ENCODE measurements around the gene CSMD2.

CSMD2 gene

GRCh38 chr1:33764149-33764548 is 400.9 kb downstream of the CSMD2 start:
- no peak overlapping the region for H2AFZ ChIP-seq (ENCODE audit: low read length)
- H3K9me3 ChIP-seq (ENCODE audit: insufficient read depth, low read depth, low read length), result no peaks in the 10 kb centered on the region
- no peaks in the 10 kb centered on the region for H3K36me3 ChIP-seq (ENCODE audit: insufficient read depth, low read length)
- TF ChIP-seq EZH2phosphoT487 (IDR thresholded peaks at IDR 0.05; ENCODE audit: borderline replicate concordance), result no peak
- TF ChIP-seq, protein P1, sequence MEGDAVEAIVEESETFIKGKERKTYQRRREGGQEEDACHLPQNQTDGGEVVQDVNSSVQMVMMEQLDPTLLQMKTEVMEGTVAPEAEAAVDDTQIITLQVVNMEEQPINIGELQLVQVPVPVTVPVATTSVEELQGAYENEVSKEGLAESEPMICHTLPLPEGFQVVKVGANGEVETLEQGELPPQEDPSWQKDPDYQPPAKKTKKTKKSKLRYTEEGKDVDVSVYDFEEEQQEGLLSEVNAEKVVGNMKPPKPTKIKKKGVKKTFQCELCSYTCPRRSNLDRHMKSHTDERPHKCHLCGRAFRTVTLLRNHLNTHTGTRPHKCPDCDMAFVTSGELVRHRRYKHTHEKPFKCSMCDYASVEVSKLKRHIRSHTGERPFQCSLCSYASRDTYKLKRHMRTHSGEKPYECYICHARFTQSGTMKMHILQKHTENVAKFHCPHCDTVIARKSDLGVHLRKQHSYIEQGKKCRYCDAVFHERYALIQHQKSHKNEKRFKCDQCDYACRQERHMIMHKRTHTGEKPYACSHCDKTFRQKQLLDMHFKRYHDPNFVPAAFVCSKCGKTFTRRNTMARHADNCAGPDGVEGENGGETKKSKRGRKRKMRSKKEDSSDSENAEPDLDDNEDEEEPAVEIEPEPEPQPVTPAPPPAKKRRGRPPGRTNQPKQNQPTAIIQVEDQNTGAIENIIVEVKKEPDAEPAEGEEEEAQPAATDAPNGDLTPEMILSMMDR (conservative IDR thresholded peaks at IDR 0.05; ENCODE audit: low read length), result no peak
- no peaks in the 10 kb centered on the region for H3K79me2 ChIP-seq (ENCODE audit: insufficient read depth, low read length)
- H3K27me3 ChIP-seq (ENCODE audit: insufficient read depth, low read length, poor library complexity, severe bottlenecking), result no peaks in the 10 kb centered on the region
- no peaks in the 10 kb centered on the region for H3K9me2 ChIP-seq (replicated peaks; ENCODE audit: low read depth, low read length)
- H3K4me2 ChIP-seq (ENCODE audit: low read depth, low read length, poor library complexity, severe bottlenecking), result no peak overlapping the region
- no peaks in the 10 kb centered on the region for H3K4me1 ChIP-seq (ENCODE audit: insufficient read depth, low read length, poor library complexity, severe bottlenecking)
- no peak overlapping the region for H3K4me3 ChIP-seq (ENCODE audit: low read length, poor library complexity, severe bottlenecking)
- H3F3A ChIP-seq (ENCODE audit: low read depth), result no peaks in the 10 kb centered on the region
- H4K20me1 ChIP-seq (ENCODE audit: insufficient read depth, low read length, poor library complexity, severe bottlenecking), result no peaks in the 10 kb centered on the region
- H3K9ac ChIP-seq (ENCODE audit: low read depth, low read length, poor library complexity, severe bottlenecking), result no peak overlapping the region

GRCh38 chr1:33763406-33763805 is 401.6 kb downstream of the CSMD2 start:
- no peak overlapping the region for H3K4me3 ChIP-seq (ENCODE audit: low read length, poor library complexity, severe bottlenecking)

DNA sequence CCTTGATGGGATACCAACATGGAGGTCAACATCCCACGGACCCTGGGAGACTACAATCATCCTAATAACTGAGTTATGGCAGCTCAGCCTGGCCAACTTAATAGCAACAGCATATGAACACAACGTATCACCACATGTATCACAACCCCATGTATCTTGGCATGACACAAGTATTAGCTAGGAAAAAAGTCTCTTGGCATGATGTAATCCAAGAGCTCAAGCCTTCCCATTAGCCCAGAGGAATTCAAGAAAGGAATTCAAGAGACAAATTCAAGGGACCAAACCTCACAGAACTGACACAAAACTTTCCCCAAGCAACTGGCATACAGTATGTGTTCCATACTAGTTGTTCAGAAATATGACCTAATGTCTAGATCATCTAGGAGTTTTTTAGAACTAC is 402.1 kb downstream of the CSMD2 start:
- Histone ChIP-seq H3K9me3 (ENCODE audit: insufficient read depth, low read depth, low read length) (no peaks in the 10 kb centered on the region), H2AFZ (ENCODE audit: low read length) (no peak overlapping the region), H3F3A (ENCODE audit: low read depth) (no peaks in the 10 kb centered on the region), H3K9me2 (replicated peaks; ENCODE audit: low read depth, low read length) (no peaks in the 10 kb centered on the region), H3K4me1 (ENCODE audit: insufficient read depth, low read length, poor library complexity, severe bottlenecking) (no peaks in the 10 kb centered on the region), H3K36me3 (ENCODE audit: insufficient read depth, low read length) (no peaks in the 10 kb centered on the region), H3K4me3 (ENCODE audit: low read length, poor library complexity, severe bottlenecking) (no peak overlapping the region), H3K27me3 (ENCODE audit: insufficient read depth, low read length, poor library complexity, severe bottlenecking) (no peaks in the 10 kb centered on the region), H4K20me1 (ENCODE audit: insufficient read depth, low read length, poor library complexity, severe bottlenecking) (no peaks in the 10 kb centered on the region), H3K4me2 (ENCODE audit: low read depth, low read length, poor library complexity, severe bottlenecking) (no peak overlapping the region), H3K9ac (ENCODE audit: low read depth, low read length, poor library complexity, severe bottlenecking) (no peak overlapping the region), H3K79me2 (ENCODE audit: insufficient read depth, low read length) (no peaks in the 10 kb centered on the region)
- no peak for TF ChIP-seq EZH2phosphoT487 (IDR thresholded peaks at IDR 0.05; ENCODE audit: borderline replicate concordance)
- TF ChIP-seq, protein P1 (conservative IDR thresholded peaks at IDR 0.05; ENCODE audit: low read length), result no peak

More at GRCh38 chr1:33763406-33763805, 401.6 kb downstream of the CSMD2 start:
- Histone ChIP-seq H3F3A (ENCODE audit: low read depth) (no peaks in the 10 kb centered on the region), H3K4me1 (ENCODE audit: insufficient read depth, low read length, poor library complexity, severe bottlenecking) (no peaks in the 10 kb centered on the region), H4K20me1 (ENCODE audit: insufficient read depth, low read length, poor library complexity, severe bottlenecking) (no peaks in the 10 kb centered on the region), H3K9ac (ENCODE audit: low read depth, low read length, poor library complexity, severe bottlenecking) (no peak overlapping the region), H3K9me3 (ENCODE audit: insufficient read depth, low read depth, low read length) (no peaks in the 10 kb centered on the region), H3K79me2 (ENCODE audit: insufficient read depth, low read length) (no peaks in the 10 kb centered on the region), H3K36me3 (ENCODE audit: insufficient read depth, low read length) (no peaks in the 10 kb centered on the region), H3K4me2 (ENCODE audit: low read depth, low read length, poor library complexity, severe bottlenecking) (no peak overlapping the region), H2AFZ (ENCODE audit: low read length) (no peak overlapping the region), H3K27me3 (ENCODE audit: insufficient read depth, low read length, poor library complexity, severe bottlenecking) (no peaks in the 10 kb centered on the region), H3K9me2 (replicated peaks; ENCODE audit: low read depth, low read length) (no peaks in the 10 kb centered on the region)
- TF ChIP-seq, protein P1 (conservative IDR thresholded peaks at IDR 0.05; ENCODE audit: low read length), result no peak
- no peak for TF ChIP-seq EZH2phosphoT487 (IDR thresholded peaks at IDR 0.05; ENCODE audit: borderline replicate concordance)
